ENCODE measurements around the gene TWNK.

DNA sequence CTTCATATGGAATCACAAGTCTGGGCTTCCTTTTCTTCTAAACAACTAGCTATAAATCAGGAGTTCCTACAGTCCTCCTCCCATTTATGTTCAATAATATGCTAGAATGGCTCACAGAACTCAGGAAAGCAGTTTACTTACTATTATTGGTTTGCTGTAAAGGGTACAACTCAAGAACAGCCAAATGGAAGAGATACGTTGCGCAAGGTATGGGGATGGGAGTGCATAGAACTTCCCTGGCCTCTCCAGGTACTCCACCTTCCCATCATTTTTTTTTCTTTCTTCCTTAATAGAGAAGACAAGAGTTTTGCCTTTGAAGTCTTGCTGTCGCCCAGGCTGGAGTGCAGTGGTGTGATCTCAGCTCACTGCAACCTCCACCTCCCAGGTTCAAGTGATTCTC, 45.1 kb upstream of the TWNK start:
- TF ChIP-seq ZNF274 (IDR thresholded peaks at IDR 0.05; ENCODE audit: low read depth, low read length) (no peak), SUZ12 (IDR thresholded peaks at IDR 0.05; ENCODE audit: extremely low read depth, insufficient read depth, insufficient read length) (no peak), YY1 (IDR thresholded peaks at IDR 0.05; ENCODE audit: insufficient read depth, insufficient read length) (no peak)
